ENCODE data around the gene MS4A1. TPM values are rescaled to one million over a fixed set of nuclear protein-coding genes. Genes with fewer than 3 reads are reported as not detected.

Gene MS4A1
- total and polyA plus RNA-seq, 2 experiments from 2014 or later, result 0.23 TPM; not detected in 1

DNA sequence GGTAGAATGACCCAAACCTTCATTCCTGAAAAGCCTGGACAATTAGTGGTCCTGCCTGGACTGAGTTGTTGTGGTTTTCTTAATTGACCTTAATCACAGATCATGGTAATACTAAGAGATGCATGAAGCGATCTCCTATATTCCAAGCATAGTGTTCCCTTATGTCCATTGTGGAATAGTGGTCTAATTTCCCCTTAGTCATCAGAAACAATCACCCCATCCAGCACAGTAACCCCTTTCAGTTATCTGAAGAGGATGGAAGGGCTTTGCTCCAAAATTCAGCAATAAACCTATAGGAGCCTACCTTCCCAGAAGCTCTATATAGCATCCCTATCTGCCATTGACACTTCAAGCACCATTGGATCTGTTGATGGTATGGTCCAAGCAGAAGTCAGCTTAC lies 33.0 kb upstream of the MS4A1 start:
- H3F3A ChIP-seq (replicated peaks; ENCODE audit: low read depth), result no peaks in the 10 kb centered on the region
- H3K27me3 ChIP-seq (ENCODE audit: insufficient read depth), result no peaks in the 10 kb centered on the region
- Mint-ChIP-seq H3K4me1 (no peaks in the 10 kb centered on the region), H3K36me3 (ENCODE audit: low read depth) (peaks cover 4% of the 10 kb centered on the region; the same call in 1 of the 3 replicates), H3K27ac (no peak overlapping the region), H3K9me3 (peaks cover 12% of the 10 kb centered on the region; the same call in 2 of the 3 replicates), H3K4me3 (no peak overlapping the region), H3K27me3 (ENCODE audit: insufficient read depth, low read depth, poor library complexity) (no peaks in the 10 kb centered on the region)
- no peaks in the 10 kb centered on the region for H4K20me1 ChIP-seq (replicated peaks; ENCODE audit: insufficient read depth)
- no peak overlapping the region for H3K27ac ChIP-seq (ENCODE audit: low read depth)
- ATAC-seq (no peak), DNase-seq (ENCODE audit: low spot score) (no peak)
- no peaks in the 10 kb centered on the region for H3K36me3 ChIP-seq (ENCODE audit: insufficient read depth)
- no peaks in the 10 kb centered on the region for H3K4me1 ChIP-seq (ENCODE audit: insufficient read depth)
- no peaks in the 10 kb centered on the region for H3K79me2 ChIP-seq (replicated peaks; ENCODE audit: insufficient read depth)
- peaks cover 3% of the 10 kb centered on the region; the same call in 1 of the 2 replicates for H3K9me2 ChIP-seq (ENCODE audit: insufficient read depth)
- H3K4me3 ChIP-seq, result no peak overlapping the region
- H2AFZ ChIP-seq, result no peak overlapping the region
- no peak overlapping the region for H3K4me2 ChIP-seq
- TF ChIP-seq CTCF (conservative IDR thresholded peaks at IDR 0.05; ENCODE audit: low read depth in 2 of 2) (no peak), ZNF331 (CRISPR knock-in tag; IDR thresholded peaks at IDR 0.05; ENCODE audit: low read depth) (no peak), ZNF114 (CRISPR knock-in tag; IDR thresholded peaks at IDR 0.05) (no peak), CREB1 (CRISPR knock-in tag; IDR thresholded peaks at IDR 0.05; ENCODE audit: low read depth) (no peak), NANOG (IDR thresholded peaks at IDR 0.05; ENCODE audit: borderline replicate concordance) (no peak), JUNB (IDR thresholded peaks at IDR 0.05; ENCODE audit: unreplicated experiment) (no peak), EZH2phosphoT487 (IDR thresholded peaks at IDR 0.05; ENCODE audit: unreplicated experiment) (no peak), ZNF462 (CRISPR knock-in tag; IDR thresholded peaks at IDR 0.05) (no peak), EZH2 (IDR thresholded peaks at IDR 0.05; ENCODE audit: low read depth, unreplicated experiment) (no peak), POLR2AphosphoS5 (IDR thresholded peaks at IDR 0.05; ENCODE audit: low read depth) (no peak), STAT1 (IDR thresholded peaks at IDR 0.05; ENCODE audit: unreplicated experiment) (no peak)
- TF ChIP-seq, protein P1, sequence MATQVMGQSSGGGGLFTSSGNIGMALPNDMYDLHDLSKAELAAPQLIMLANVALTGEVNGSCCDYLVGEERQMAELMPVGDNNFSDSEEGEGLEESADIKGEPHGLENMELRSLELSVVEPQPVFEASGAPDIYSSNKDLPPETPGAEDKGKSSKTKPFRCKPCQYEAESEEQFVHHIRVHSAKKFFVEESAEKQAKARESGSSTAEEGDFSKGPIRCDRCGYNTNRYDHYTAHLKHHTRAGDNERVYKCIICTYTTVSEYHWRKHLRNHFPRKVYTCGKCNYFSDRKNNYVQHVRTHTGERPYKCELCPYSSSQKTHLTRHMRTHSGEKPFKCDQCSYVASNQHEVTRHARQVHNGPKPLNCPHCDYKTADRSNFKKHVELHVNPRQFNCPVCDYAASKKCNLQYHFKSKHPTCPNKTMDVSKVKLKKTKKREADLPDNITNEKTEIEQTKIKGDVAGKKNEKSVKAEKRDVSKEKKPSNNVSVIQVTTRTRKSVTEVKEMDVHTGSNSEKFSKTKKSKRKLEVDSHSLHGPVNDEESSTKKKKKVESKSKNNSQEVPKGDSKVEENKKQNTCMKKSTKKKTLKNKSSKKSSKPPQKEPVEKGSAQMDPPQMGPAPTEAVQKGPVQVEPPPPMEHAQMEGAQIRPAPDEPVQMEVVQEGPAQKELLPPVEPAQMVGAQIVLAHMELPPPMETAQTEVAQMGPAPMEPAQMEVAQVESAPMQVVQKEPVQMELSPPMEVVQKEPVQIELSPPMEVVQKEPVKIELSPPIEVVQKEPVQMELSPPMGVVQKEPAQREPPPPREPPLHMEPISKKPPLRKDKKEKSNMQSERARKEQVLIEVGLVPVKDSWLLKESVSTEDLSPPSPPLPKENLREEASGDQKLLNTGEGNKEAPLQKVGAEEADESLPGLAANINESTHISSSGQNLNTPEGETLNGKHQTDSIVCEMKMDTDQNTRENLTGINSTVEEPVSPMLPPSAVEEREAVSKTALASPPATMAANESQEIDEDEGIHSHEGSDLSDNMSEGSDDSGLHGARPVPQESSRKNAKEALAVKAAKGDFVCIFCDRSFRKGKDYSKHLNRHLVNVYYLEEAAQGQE (IDR thresholded peaks at IDR 0.05; ENCODE audit: unreplicated experiment), result no peak
- TF ChIP-seq, protein P2, sequence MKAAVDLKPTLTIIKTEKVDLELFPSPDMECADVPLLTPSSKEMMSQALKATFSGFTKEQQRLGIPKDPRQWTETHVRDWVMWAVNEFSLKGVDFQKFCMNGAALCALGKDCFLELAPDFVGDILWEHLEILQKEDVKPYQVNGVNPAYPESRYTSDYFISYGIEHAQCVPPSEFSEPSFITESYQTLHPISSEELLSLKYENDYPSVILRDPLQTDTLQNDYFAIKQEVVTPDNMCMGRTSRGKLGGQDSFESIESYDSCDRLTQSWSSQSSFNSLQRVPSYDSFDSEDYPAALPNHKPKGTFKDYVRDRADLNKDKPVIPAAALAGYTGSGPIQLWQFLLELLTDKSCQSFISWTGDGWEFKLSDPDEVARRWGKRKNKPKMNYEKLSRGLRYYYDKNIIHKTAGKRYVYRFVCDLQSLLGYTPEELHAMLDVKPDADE (IDR thresholded peaks at IDR 0.05), result no peak

Measured in GM23338 (cell line).